Loucy (cell line): ENCODE data around the gene GALNT10.

Experiments
- H2AFZ ChIP-seq: fragments of 200-600 bp; sonication (generic); 2 replicates; pipeline ENCODE4 v1.6.0; 2016; ENCODE audit warnings: antibody characterized with exemption, mild to moderate bottlenecking, low read length, moderate library complexity
- H3F3A ChIP-seq: fragments of 200-600 bp; 2 replicates; pipeline ENCODE4 v1.6.0; 2016; ENCODE audit warnings: antibody characterized with exemption, low read depth, mild to moderate bottlenecking
- H3K27me3 ChIP-seq: fragments of 200-600 bp; sonication (generic); 2 replicates; pipeline ENCODE4 v1.6.1; 2014; ENCODE audit warnings: low read length, mild to moderate bottlenecking; ENCODE audit not compliant: insufficient read depth, poor library complexity, severe bottlenecking
- H3K36me3 ChIP-seq: fragments of 200-600 bp; sonication (generic); 2 replicates; pipeline ENCODE4 v1.6.1; 2016; ENCODE audit warnings: low read length; ENCODE audit not compliant: insufficient read depth
- H3K4me1 ChIP-seq: fragments of 200-600 bp; sonication (generic); 2 replicates; pipeline ENCODE4 v1.5.1; 2014; ENCODE audit warnings: low read length, mild to moderate bottlenecking; ENCODE audit not compliant: insufficient read depth, poor library complexity, severe bottlenecking
- H3K4me2 ChIP-seq: fragments of 200-600 bp; sonication (generic); 2 replicates; pipeline ENCODE4 v1.6.0; 2014; ENCODE audit warnings: antibody characterized with exemption, low read length, low read depth, mild to moderate bottlenecking; ENCODE audit not compliant: poor library complexity, severe bottlenecking
- H3K4me3 ChIP-seq: fragments of 200-600 bp; sonication (generic); 2 replicates; pipeline ENCODE4 v1.5.1; 2014; ENCODE audit warnings: low read length, mild to moderate bottlenecking, mixed read lengths; ENCODE audit not compliant: poor library complexity, severe bottlenecking
- H3K79me2 ChIP-seq: fragments of 200-600 bp; sonication (generic); 2 replicates; pipeline ENCODE4 v1.6.1; 2014; ENCODE audit warnings: low read length; ENCODE audit not compliant: insufficient read depth
- H3K9ac ChIP-seq: fragments of 200-600 bp; sonication (generic); 2 replicates; pipeline ENCODE4 v1.6.0; 2014; ENCODE audit warnings: mild to moderate bottlenecking, low read depth, low read length, moderate library complexity; ENCODE audit not compliant: poor library complexity, severe bottlenecking
- H3K9me2 ChIP-seq: fragments of 200-600 bp; sonication (generic); replicated peaks from 2 replicates; pipeline ENCODE4 v1.6.1; 2016; ENCODE audit warnings: low read depth, low read length, mixed read lengths
- H3K9me3 ChIP-seq: fragments of 200-600 bp; sonication (generic); 2 replicates; pipeline ENCODE4 v1.6.1; 2014; ENCODE audit warnings: mild to moderate bottlenecking, antibody characterized with exemption, low read length, low read depth; ENCODE audit not compliant: insufficient read depth
- H4K20me1 ChIP-seq: fragments of 200-600 bp; sonication (generic); 2 replicates; pipeline ENCODE4 v1.6.0; 2014; ENCODE audit warnings: antibody characterized with exemption, low read length, mild to moderate bottlenecking; ENCODE audit not compliant: insufficient read depth, poor library complexity, severe bottlenecking
- CTCF ChIP-seq: fragments of 200-600 bp; sonication (generic); conservative IDR thresholded peaks from 2 replicates; pipeline ENCODE4 v1.5.1; 2014; ENCODE audit warnings: mild to moderate bottlenecking, antibody characterized with exemption, low read length
- EZH2phosphoT487 ChIP-seq: fragments of 200-600 bp; IDR thresholded peaks from 2 replicates; pipeline ENCODE4 v1.6.1; 2018; ENCODE audit warnings: antibody characterized with exemption, mild to moderate bottlenecking, moderate library complexity, borderline replicate concordance

GALNT10 gene

DNA sequence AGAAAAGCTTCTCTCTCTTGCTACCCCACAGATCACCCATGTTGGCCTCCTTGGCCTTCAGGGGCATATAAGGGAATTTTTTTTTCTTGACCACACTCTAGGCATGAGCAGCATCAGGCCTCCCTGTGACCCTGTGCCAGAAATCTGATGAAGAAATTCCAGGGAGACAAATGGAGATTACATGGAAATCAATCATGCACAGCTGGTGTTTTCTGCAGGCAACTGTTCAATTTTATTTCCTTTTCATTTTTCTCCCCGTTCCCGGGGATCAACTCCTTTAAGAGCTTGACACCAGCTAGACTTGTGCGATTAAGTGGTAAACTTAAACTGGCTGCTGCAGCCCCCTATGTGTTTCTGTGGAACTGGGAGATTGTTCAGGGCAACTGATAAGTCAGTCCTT lies 59.3 kb downstream of the GALNT10 start:
- H3K9ac ChIP-seq = no peak overlapping the region
- H3K9me2 ChIP-seq = no peaks in the 10 kb centered on the region
- H4K20me1 ChIP-seq = no peaks in the 10 kb centered on the region
- 0 out of 2 replicates have a peak, but pooled peaks cover 4% of the 10 kb centered on the region for H3K79me2 ChIP-seq
- no peak overlapping the region for H2AFZ ChIP-seq
- H3K36me3 ChIP-seq = no peaks in the 10 kb centered on the region
- no peak overlapping the region for H3K4me2 ChIP-seq
- no peaks in the 10 kb centered on the region for H3K4me1 ChIP-seq
- no peaks in the 10 kb centered on the region for H3K9me3 ChIP-seq
- H3F3A ChIP-seq = no peaks in the 10 kb centered on the region
- TF ChIP-seq EZH2phosphoT487 = no peak
- TF ChIP-seq CTCF = no peak
- H3K27me3 ChIP-seq = no peaks in the 10 kb centered on the region
- no peak overlapping the region for H3K4me3 ChIP-seq

DNA sequence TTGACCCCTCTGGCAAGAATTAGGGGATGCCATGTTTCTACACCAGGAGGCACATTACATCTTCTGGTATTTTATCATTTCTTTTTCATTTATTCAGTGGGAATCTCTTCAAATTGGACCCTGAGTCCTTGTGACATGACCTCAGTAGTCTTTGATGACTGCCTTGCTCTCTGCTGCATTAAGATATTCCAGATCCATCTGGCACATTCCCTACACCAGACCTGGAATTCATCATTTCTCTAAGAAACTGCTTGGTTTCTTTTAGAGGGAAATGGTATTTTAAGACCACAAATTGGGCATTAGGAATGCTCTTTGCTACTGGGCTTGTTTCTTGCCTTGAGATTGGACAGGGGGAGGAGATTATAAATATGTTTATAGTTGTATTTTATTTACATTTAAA lies 61.0 kb downstream of the GALNT10 start:
- no peaks in the 10 kb centered on the region for H3F3A ChIP-seq
- H2AFZ ChIP-seq = no peak overlapping the region
- H3K4me1 ChIP-seq = no peaks in the 10 kb centered on the region
- H3K79me2 ChIP-seq = 0 out of 2 replicates have a peak, but pooled peaks cover 4% of the 10 kb centered on the region
- H3K36me3 ChIP-seq = no peaks in the 10 kb centered on the region
- H3K27me3 ChIP-seq = no peaks in the 10 kb centered on the region
- H3K9ac ChIP-seq = no peak overlapping the region
- H3K4me2 ChIP-seq = no peak overlapping the region
- TF ChIP-seq CTCF (no peak), EZH2phosphoT487 (no peak)
- no peak overlapping the region for H3K4me3 ChIP-seq
- no peaks in the 10 kb centered on the region for H4K20me1 ChIP-seq
- no peaks in the 10 kb centered on the region for H3K9me3 ChIP-seq
- H3K9me2 ChIP-seq = no peaks in the 10 kb centered on the region

GRCh38 chr5:154253807-154254206 lies 63.3 kb downstream of the GALNT10 start:
- Histone ChIP-seq H3K4me3 (no peak overlapping the region), H3K9ac (no peak overlapping the region), H3K79me2 (0 out of 2 replicates have a peak, but pooled peaks cover 4% of the 10 kb centered on the region), H3K4me1 (no peaks in the 10 kb centered on the region), H3F3A (no peaks in the 10 kb centered on the region), H3K36me3 (no peaks in the 10 kb centered on the region), H3K27me3 (no peaks in the 10 kb centered on the region), H2AFZ (no peak overlapping the region), H3K9me2 (no peaks in the 10 kb centered on the region), H3K9me3 (no peaks in the 10 kb centered on the region), H3K4me2 (no peak overlapping the region), H4K20me1 (no peaks in the 10 kb centered on the region)
- no peak for TF ChIP-seq EZH2phosphoT487
- no peak for TF ChIP-seq CTCF
